GM21529 (cell line): ENCODE results near the gene SHKBP1.
A peak's percentile ranks its signal among the peaks of the same experiment; 100 is the strongest.
"Not testable (repeated sequence)": the region's sequence is repeated elsewhere in the genome, so short reads cannot be mapped to it uniquely, and the experiment has no call there.

Experiments used
- ATAC-seq: cut with Tn5 transposase; IDR thresholded peaks from one replicate; pipeline ENCODE4 v1.9.1; 2021; ENCODE audit not compliant: unreplicated experiment

The SHKBP1 gene

DNA sequence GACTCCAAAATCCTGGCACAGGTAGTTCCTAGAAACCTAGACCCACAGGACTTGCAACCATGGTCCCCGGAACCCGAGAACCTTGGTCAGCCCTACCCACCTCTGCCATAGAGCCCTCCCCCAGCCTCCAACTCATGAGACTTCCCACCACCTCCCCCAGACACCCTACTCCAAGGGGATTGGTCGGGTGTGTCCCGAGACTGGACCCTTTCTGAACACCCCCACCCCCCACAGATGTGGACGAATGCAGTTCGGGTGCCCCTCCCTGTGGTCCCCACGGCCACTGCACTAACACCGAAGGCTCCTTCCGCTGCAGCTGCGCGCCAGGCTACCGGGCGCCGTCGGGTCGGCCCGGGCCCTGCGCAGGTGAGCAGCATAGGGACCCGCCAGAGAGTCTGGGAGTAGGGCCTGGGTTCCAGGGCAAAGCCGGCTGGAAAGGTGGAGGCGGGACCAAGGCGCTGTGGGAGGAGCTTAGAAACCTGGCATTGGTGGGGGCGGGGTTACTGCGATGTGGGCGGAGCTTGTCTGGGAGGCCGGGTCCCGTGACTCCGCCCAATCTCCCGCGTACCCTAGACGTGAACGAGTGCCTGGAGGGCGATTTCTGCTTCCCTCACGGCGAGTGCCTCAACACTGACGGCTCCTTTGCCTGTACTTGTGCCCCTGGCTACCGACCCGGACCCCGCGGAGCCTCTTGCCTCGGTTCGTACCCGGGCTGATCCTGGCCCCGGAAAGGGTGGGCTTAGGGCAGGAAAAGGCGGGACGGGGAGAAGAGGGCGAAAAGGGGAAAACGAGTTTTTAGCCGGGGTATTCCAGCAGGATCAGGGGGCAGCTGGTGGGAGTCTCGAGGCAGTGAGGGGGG is 36.4 kb downstream of the SHKBP1 start:
- no peak for ATAC-seq

DNA sequence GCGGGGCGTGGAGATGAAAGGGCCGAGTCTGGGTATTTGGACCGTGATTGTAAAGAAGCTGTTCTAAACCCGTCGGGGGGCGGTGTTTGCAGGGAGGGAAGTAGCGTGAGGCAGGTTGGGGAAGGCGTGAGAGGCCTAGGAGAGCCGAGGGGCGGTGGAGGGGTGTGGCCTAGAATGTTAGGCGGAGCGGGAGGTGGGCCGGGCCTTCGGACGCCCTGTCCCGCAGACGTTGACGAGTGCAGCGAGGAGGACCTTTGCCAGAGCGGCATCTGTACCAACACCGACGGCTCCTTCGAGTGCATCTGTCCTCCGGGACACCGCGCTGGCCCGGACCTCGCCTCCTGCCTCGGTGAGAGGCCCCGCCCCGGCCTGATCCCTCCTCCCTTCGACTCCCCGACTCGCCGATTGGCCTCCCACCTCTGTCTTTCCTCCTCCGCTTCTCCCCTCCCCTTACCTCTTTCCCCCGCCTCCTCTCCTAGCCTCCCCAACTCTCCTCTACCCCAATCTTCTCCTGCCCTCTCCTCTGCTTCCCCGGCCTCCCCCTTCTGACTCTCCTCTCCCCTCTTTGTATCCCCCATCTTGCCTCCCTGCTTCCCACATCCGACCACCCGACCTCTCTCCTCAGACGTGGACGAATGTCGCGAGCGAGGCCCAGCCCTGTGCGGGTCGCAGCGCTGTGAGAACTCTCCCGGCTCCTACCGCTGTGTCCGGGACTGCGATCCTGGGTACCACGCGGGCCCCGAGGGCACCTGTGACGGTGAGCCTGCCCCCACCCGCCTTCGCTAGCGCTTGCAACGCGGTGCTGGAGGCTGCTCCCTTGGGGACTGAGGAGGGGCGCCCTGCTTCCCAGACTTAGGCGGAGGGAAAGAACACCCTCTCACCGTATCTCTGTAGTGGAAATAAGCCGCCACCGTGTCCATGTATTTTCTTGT is 37.3 kb downstream of the SHKBP1 start:
- peak; percentile 46 for ATAC-seq

DNA sequence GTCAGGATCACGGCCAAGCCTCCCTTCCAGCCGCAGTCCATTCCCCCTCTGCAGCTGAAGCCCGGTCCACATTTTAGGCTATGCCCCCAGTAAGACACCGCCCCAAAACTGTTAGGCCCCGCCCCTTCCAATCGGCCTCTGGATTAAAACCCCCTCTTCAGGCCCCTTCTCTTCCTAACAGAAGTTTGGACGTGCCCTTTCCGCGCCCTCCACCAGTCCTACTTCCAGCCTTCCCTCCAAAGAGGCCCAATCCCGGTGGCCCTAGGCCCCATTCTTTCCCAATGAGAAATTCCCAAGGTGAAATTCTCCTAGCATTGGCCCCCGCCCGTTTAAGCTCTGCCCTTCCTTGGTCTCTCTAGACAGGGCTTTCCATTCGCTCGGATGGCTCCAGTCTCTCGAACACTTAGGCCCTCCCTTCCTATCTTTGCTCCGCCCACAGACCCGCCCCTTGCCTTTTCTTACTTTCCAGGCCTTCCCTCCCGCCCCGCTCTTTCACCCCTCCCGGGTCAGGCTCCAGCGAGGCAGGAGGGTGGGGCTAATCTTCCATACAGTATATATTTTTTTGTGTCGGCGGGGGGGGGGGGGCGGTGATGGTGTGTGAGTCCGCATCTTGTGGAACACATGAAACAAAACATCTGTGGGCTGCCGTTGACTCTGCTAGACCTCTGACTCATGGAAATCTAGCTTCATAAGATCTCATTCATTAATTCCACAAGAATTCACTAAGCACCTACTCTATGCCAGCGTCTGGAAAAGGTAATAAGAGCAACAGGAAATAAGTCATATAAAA is 38.1 kb downstream of the SHKBP1 start:
- no peak for ATAC-seq

DNA sequence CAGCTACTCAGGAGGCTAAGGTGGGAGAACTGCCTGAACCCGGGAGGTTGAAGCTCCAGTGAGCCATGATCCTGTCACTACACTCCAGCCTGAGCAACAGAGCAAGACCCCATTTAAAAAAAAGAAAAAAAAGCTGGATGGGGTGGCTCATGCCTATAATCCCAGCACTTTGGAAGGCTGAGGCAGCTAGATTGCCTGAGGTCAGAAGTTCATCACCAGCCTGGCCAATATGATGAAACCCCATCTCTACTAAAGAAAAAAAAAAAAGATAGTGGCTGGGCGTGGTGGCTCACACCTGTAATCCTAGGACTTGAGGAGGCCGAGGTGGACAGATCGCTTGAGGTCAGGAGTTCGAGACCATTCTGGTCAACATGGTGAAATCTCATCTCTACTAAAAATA is 39.5 kb downstream of the SHKBP1 start:
- ATAC-seq: no peak

DNA sequence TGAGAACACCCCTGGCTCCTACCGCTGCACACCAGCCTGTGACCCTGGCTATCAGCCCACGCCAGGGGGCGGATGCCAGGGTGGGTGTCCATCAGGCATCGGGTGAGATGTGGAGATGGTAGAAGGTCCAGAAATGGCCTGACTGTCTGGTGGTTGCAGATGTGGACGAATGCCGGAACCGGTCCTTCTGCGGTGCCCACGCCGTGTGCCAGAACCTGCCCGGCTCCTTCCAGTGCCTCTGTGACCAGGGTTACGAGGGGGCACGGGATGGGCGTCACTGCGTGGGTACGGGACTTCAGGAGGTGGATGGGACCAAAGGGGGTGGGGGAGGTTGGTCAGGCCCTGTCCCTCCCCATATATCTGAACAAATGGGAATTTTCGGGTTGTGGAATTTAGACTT is 40.3 kb downstream of the SHKBP1 start:
- no peak for ATAC-seq

GRCh38 chr19:40617961-40618360 is 41.3 kb downstream of the SHKBP1 start:
- no peak for ATAC-seq

- ATAC-seq: no peak
Measured at GRCh38 chr19:40619333-40620160, 42.9 kb downstream of the SHKBP1 start.

DNA sequence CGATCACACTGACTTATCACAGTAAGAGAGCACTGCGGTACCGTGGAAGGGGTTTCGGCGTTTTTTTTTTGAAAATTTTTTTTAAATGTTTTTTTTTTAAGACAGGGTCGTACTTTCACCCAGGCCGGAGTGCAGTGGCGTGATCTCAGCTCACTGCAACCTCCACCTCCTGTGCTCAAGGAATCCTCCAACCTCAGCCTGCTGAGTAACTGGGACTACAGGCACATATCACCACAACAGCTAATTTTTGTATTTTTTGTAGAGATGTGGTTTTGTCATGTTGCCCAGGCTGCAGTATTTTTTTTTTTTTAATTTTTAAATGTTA is 43.5 kb downstream of the SHKBP1 start:
- no peak for ATAC-seq

DNA sequence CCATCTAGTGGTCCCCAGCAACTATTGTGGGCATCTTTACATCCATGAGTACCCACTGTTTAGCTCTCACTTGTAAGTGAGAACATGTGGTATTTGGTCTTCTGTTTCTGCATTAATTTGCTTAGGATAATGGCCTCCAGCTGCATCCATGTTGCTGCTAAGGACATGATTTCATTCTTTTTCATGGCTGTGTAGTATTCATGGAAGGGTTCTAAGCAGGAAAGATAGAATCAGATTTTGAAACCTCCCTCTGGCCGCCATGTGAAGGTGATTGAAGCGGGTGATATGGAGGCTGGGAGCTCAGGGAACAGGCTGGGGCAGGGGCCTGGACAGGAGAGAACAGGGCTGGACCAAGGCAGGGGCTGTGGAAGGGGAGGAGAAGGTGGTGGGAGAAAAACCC is 44.6 kb downstream of the SHKBP1 start:
- no peak for ATAC-seq

- no peak for ATAC-seq
Measured at GRCh38 chr19:40621966-40622772, 45.5 kb downstream of the SHKBP1 start.

DNA sequence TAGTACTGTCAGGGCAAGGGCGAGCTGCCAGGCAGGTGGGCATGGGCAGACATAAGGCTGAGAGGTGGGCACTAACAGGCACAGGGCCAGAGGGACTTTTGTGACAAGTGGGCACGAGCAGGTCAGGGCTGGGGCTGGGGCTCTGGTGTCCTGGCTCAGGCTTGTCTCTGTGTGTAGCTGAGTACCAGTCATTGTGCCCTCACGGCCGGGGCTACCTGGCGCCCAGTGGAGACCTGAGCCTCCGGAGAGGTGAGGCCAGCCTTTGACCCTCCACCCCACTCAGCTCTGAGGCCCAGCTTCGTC is 46.1 kb downstream of the SHKBP1 start:
- no peak for ATAC-seq

- ATAC-seq: no peak
Measured at GRCh38 chr19:40623403-40624251, 47.0 kb downstream of the SHKBP1 start.

- ATAC-seq: not testable (repeated sequence)
Measured at GRCh38 chr19:40624369-40625153, 47.9 kb downstream of the SHKBP1 start.

DNA sequence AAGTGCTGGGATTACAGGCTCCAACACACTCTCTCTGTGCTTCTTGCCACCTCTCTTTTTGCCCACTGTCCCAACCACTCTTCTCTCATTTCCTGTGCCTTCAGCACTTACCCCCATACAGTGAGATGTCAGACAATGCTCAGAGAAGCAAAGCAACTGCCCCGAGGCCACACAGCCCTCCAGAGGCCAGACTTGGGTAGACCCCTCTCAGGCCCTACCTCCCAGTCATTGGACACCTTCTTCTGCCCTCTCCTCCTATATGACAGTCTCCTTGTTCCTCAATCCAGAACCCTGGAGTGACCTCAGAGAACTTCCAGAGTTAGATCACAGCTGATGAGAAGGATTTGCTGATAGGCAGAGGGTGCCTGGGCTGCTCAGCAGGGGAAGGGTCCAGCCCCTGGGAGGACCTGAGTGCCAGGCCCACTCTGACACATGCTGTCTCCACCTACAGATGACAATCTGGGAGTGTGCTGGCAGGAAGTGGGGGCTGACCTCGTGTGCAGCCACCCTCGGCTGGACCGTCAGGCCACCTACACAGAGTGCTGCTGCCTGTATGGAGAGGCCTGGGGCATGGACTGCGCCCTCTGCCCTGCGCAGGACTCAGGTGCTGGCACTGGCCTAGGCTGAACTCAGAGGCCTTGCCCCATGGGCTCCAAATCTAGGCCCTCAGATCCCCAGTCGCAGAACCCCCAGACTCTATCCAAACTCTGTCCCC is 48.9 kb downstream of the SHKBP1 start:
- ATAC-seq: no peak

DNA sequence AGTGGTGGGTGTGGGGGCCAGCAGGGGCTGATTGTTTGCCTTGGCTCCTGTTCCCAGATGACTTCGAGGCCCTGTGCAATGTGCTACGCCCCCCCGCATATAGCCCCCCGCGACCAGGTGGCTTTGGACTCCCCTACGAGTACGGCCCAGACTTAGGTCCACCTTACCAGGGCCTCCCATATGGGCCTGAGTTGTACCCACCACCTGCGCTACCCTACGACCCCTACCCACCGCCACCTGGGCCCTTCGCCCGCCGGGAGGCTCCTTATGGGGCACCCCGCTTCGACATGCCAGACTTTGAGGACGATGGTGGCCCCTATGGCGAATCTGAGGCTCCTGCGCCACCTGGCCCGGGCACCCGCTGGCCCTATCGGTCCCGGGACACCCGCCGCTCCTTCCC is 50.2 kb downstream of the SHKBP1 start:
- ATAC-seq: no peak

DNA sequence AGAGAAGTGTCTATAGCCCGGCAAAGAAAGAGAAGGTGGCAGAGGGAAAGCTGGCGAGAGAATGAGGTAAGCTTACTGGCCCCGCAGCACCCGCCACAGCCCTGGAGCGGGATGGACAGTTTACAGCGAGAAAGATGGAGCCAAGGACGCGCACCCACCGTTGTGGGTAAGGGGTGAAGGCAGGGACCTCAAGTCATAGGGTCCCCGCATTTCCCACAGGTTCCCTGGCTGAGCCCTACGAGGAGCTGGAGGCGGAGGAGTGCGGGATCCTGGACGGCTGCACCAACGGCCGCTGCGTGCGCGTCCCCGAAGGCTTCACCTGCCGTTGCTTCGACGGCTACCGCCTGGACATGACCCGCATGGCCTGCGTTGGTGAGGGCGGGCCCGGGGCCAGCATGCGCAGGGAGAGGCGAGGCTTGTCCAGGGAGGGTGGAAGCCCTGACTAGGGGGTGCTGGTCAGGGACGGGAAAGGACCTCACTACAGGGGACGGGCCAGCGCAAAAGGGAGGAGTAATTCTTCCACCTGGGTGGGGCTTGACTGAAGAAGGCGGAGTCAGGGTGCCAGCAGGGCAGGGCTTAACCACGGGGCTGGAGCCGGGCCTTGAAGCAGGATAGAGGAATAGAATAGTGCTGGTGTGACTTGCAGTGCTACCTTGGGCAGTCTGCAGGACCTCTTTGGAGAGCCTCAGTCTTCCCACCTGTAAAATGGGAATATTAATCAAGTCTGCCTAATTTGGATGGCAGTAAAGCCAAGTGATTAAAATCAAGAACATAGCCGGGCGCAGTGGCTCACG is 51.0 kb downstream of the SHKBP1 start:
- no peak for ATAC-seq

DNA sequence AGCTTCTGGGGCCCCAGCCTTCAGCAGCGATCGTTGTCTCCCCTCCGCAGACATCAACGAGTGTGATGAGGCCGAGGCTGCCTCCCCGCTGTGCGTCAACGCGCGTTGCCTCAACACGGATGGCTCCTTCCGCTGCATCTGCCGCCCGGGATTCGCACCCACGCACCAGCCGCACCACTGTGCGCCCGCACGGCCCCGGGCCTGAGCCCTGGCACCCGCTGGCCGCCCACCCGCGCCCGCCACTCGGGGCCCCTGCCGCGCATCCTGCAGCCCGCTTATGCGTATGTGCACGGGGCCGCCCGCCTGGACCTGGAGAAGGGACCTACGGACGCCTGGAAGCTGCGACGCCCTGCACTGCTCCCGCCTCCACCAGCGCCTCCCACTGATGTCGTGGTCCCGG is 52.7 kb downstream of the SHKBP1 start:
- no peak for ATAC-seq
